ENCODE measurements around the gene SCUBE1.

- no peak for TF ChIP-seq PKNOX1 (IDR thresholded peaks at IDR 0.05)
- TF ChIP-seq CREB1 (IDR thresholded peaks at IDR 0.05; ENCODE audit: low read depth): no peak
- no peak for TF ChIP-seq ZNF274 (IDR thresholded peaks at IDR 0.05; ENCODE audit: insufficient read depth, insufficient read length)
- TF ChIP-seq CUX1 (IDR thresholded peaks at IDR 0.05; ENCODE audit: insufficient replicate concordance, low read depth, low read length): no peak
- TF ChIP-seq, protein P1, sequence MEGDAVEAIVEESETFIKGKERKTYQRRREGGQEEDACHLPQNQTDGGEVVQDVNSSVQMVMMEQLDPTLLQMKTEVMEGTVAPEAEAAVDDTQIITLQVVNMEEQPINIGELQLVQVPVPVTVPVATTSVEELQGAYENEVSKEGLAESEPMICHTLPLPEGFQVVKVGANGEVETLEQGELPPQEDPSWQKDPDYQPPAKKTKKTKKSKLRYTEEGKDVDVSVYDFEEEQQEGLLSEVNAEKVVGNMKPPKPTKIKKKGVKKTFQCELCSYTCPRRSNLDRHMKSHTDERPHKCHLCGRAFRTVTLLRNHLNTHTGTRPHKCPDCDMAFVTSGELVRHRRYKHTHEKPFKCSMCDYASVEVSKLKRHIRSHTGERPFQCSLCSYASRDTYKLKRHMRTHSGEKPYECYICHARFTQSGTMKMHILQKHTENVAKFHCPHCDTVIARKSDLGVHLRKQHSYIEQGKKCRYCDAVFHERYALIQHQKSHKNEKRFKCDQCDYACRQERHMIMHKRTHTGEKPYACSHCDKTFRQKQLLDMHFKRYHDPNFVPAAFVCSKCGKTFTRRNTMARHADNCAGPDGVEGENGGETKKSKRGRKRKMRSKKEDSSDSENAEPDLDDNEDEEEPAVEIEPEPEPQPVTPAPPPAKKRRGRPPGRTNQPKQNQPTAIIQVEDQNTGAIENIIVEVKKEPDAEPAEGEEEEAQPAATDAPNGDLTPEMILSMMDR (IDR thresholded peaks at IDR 0.05 in 2 of 3, conservative IDR thresholded peaks at IDR 0.05 in 1 of 3; ENCODE audit: control insufficient read depth in 2 of 3, extremely low read depth in 1 of 3, insufficient read depth in 1 of 3, low read depth in 3 of 3, low read length in 3 of 3): no peak
- TF ChIP-seq EP300 (IDR thresholded peaks at IDR 0.05; ENCODE audit: borderline replicate concordance in 1 of 2, control insufficient read depth in 1 of 2, low read depth in 2 of 2, low read length in 2 of 2): no peak
- no peak for TF ChIP-seq DPF2 (IDR thresholded peaks at IDR 0.05)
- no peak for TF ChIP-seq PRDM15 (CRISPR knock-in tag; IDR thresholded peaks at IDR 0.05)
Measured at GRCh38 chr22:43213051-43213450, 130.1 kb downstream of the SCUBE1 start.

Measured in GM12878 (cell line).